Epithelial cell of esophagus (primary cell): ENCODE measurements around the gene AAK1.

Experiments
- DNase-seq: peaks from one replicate; pipeline ENCODE4 v3.0.0; 2010; ENCODE audit warnings: low read depth
- H3K4me3 ChIP-seq: 2 replicates; pipeline ENCODE4 v1.5.1; 2011; ENCODE audit warnings: mild to moderate bottlenecking, low read length, control low read depth
- TF ChIP-seq, protein P1 (sequence below): IDR thresholded peaks from 2 replicates; pipeline ENCODE4 v1.5.1; 2011; ENCODE audit warnings: low read depth, mild to moderate bottlenecking, low read length, control low read depth, inconsistent platforms; ENCODE audit not compliant: insufficient read depth; ENCODE audit errors: missing control alignments

Gene AAK1

DNA sequence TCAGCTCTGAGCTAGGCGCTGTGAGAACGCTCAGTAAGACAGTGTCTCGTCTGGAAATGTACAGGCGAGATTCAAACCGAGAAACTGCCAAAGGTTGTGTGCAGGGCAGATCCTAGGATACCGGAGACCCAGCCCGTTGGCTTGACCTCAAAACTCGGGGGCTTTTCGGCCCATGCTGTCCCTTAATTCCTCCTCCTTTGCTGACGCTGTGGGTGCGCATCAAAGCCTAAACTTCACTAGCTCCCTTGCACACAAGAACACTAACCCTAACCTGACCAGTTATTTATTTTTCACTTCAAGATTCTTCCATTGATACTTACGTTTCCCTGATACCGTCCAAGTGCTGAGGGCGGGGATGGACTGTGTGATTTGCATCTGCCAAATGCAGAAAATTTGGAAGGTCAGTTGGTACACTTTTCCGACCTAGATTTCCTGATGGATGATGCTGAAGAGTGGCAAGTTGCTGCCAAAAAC, 1.0 kb upstream of the AAK1 start:
- TF ChIP-seq, protein P1, sequence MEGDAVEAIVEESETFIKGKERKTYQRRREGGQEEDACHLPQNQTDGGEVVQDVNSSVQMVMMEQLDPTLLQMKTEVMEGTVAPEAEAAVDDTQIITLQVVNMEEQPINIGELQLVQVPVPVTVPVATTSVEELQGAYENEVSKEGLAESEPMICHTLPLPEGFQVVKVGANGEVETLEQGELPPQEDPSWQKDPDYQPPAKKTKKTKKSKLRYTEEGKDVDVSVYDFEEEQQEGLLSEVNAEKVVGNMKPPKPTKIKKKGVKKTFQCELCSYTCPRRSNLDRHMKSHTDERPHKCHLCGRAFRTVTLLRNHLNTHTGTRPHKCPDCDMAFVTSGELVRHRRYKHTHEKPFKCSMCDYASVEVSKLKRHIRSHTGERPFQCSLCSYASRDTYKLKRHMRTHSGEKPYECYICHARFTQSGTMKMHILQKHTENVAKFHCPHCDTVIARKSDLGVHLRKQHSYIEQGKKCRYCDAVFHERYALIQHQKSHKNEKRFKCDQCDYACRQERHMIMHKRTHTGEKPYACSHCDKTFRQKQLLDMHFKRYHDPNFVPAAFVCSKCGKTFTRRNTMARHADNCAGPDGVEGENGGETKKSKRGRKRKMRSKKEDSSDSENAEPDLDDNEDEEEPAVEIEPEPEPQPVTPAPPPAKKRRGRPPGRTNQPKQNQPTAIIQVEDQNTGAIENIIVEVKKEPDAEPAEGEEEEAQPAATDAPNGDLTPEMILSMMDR, result no peak
- H3K4me3 ChIP-seq, result peak overlapping the region; percentile 91
- DNase-seq, result no peak

- TF ChIP-seq, protein P1, result peak; percentile 2
- DNase-seq, result peak; percentile 77
- peak overlapping the region; percentile 91 for H3K4me3 ChIP-seq
These were observed 584 bp downstream of the AAK1 start for GRCh38 chr2:69642709-69643601.

DNA sequence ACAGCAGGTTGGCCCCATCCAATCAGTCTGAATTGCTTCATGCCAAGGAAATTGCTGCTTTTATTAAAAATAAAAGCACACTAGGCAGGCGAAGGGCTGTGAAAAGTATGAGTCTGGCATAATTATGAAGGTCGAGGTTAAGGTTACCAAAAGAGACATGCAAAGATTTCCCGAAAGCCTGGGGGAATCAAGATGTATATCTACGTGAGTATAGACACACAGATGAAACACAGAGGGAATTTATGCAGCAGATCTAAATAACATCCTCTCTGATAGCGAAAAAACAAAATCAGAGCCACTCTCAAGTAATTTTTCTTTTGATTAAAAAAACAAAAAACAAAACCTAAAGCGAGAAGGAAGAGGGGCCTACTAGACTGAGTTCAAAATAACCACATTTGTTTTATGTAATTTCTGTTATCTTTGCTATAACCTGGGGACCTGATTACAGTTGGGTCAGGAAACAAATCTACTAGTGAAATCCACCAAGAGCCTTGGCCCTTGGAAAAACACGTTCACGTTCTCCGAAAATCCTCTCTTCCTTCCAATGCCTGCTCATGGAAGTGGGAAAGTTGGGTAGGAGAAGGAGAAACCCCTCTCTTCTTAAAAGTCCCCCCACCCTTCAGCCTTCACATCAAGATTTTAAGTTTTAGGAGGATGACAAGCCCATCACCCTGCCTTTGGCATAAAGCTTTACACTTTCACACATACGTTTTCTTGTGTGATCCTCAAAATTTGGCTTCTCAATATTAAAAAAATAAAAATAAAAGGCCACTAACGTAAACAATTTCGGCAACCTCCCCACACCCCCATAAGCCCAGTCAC, 1.4 kb downstream of the AAK1 start:
- peak overlapping the region; percentile 91 for H3K4me3 ChIP-seq
- no peak for DNase-seq
- TF ChIP-seq, protein P1, result no peak

GRCh38 chr2:69641471-69641870, 2.1 kb downstream of the AAK1 start:
- TF ChIP-seq, protein P1, result no peak
- H3K4me3 ChIP-seq, result peak overlapping the region; percentile 91
- no peak for DNase-seq

GRCh38 chr2:69639266-69639665, 4.3 kb downstream of the AAK1 start:
- TF ChIP-seq, protein P1, result no peak
- no peak overlapping the region for H3K4me3 ChIP-seq
- DNase-seq, result no peak

GRCh38 chr2:69638630-69639029, 4.9 kb downstream of the AAK1 start:
- DNase-seq, result no peak
- TF ChIP-seq, protein P1, result no peak
- no peak overlapping the region for H3K4me3 ChIP-seq
